ENCODE results near the gene INPP5A.

DNA sequence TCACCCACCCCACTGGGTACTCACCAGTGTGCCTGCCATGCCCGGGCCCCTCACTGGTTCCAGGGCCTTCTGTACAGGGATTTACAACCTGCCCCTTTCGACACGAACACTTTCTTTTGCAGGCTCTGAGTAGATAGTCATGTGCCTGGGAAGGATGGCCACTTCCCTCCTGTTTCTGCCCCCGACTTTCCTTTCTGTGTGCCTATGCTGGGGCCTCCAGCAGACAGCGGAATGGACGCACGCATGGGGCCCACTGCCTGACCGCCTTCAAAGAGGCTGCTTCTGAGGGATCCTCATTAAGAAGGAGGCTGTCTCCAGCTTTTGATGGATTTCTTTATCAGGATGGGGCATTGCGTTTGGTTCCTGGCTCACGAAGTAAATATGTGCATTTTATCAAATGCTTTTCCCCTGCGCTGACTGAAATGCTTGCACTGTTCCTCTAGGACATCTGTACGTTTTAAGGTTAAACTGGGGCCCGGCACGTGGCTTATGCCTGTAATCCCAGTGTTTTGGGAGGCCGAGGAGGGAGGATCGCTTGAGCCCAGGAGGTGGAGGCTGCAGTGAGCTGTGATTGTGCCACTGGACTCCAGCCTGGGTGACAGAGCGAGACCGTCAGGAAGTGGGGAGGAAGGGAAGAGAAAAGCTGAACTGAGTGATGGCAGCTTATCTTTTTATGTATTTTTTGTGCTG, 277.7 kb downstream of the INPP5A start:
- TF ChIP-seq, protein P1, sequence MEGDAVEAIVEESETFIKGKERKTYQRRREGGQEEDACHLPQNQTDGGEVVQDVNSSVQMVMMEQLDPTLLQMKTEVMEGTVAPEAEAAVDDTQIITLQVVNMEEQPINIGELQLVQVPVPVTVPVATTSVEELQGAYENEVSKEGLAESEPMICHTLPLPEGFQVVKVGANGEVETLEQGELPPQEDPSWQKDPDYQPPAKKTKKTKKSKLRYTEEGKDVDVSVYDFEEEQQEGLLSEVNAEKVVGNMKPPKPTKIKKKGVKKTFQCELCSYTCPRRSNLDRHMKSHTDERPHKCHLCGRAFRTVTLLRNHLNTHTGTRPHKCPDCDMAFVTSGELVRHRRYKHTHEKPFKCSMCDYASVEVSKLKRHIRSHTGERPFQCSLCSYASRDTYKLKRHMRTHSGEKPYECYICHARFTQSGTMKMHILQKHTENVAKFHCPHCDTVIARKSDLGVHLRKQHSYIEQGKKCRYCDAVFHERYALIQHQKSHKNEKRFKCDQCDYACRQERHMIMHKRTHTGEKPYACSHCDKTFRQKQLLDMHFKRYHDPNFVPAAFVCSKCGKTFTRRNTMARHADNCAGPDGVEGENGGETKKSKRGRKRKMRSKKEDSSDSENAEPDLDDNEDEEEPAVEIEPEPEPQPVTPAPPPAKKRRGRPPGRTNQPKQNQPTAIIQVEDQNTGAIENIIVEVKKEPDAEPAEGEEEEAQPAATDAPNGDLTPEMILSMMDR (IDR thresholded peaks at IDR 0.05; ENCODE audit: poor library complexity): no peak
- no peak for TF ChIP-seq EZH2phosphoT487 (IDR thresholded peaks at IDR 0.05; ENCODE audit: low read depth, severe bottlenecking, unreplicated experiment)
- TF ChIP-seq EZH2 (IDR thresholded peaks at IDR 0.05; ENCODE audit: borderline replicate concordance): no peak
